OCI-LY3 (cell line): Measurements from ENCODE around the gene ACOT7.

Experiments
- CTCF ChIP-seq: fragments of 200-600, 300-600 bp; sonication (generic); IDR thresholded peaks from 2 replicates; pipeline ENCODE4 v1.5.1; 2014; ENCODE audit warnings: antibody characterized with exemption, low read length, low read depth
- EZH2phosphoT487 ChIP-seq: fragments of 200-600 bp; shearing (Covaris generic); IDR thresholded peaks from 2 replicates; pipeline ENCODE4 v1.6.1; 2018; ENCODE audit warnings: antibody characterized with exemption, mixed run types, low read depth

- TF ChIP-seq CTCF (no peak), EZH2phosphoT487 (no peak)
Observed at GRCh38 chr1:6345009-6345408, 48.6 kb downstream of the ACOT7 start.
